Trophoblast cell (in vitro differentiated cells and primary cell): ENCODE measurements around the gene KRTAP4-16.
"Not testable (repeated sequence)": the region's sequence is repeated elsewhere in the genome, so short reads cannot be mapped to it uniquely, and the experiment has no call there.

ENCODE experiments used
- DNase-seq, 2 donors: peaks; one replicate each; pipeline ENCODE4 v3.0.0-alpha.2; 2016
- H2AFZ ChIP-seq: 2 replicates; pipeline ENCODE4 v1.6.1; 2013; ENCODE audit warnings: low read length, moderate library complexity, mild to moderate bottlenecking; ENCODE audit not compliant: insufficient read depth, poor library complexity
- H2AK5ac ChIP-seq: 2 replicates; pipeline ENCODE4 v1.6.1; 2013; ENCODE audit warnings: mild to moderate bottlenecking, low read length
- H2BK120ac ChIP-seq: 2 replicates; pipeline ENCODE4 v1.6.1; 2013; ENCODE audit warnings: low read length, mild to moderate bottlenecking, moderate library complexity; ENCODE audit not compliant: insufficient read depth, poor library complexity
- H2BK12ac ChIP-seq: 2 replicates; pipeline ENCODE4 v1.6.1; 2013; ENCODE audit warnings: mild to moderate bottlenecking, low read length, moderate library complexity
- H2BK5ac ChIP-seq: 2 replicates; pipeline ENCODE4 v1.6.1; 2013; ENCODE audit warnings: low read length, low read depth, moderate library complexity, mild to moderate bottlenecking; ENCODE audit not compliant: poor library complexity
- H3K14ac ChIP-seq: 2 replicates; pipeline ENCODE4 v1.6.1; 2013; ENCODE audit warnings: mild to moderate bottlenecking, low read length
- H3K18ac ChIP-seq: 2 replicates; pipeline ENCODE4 v1.6.1; 2013; ENCODE audit warnings: mild to moderate bottlenecking, low read length
- H3K23ac ChIP-seq: 2 replicates; pipeline ENCODE4 v1.6.1; 2013; ENCODE audit warnings: low read length
- H3K27ac ChIP-seq: 2 replicates; pipeline ENCODE4 v1.5.1; 2013; ENCODE audit warnings: low read depth, mild to moderate bottlenecking, inconsistent platforms, low read length, moderate library complexity
- H3K27me3 ChIP-seq: 2 replicates; pipeline ENCODE4 v1.6.1; 2013; ENCODE audit warnings: inconsistent platforms, mild to moderate bottlenecking, low read length, moderate library complexity; ENCODE audit not compliant: insufficient read depth
- H3K36me3 ChIP-seq, 2 experiments: 1 replicate in 1 of 2; 2 replicates in 1 of 2; pipeline ENCODE4 v1.6.1; 2013; ENCODE audit warnings: low read length in 2 of 2, mild to moderate bottlenecking in 2 of 2, moderate library complexity in 1 of 2; ENCODE audit not compliant: insufficient read depth in 2 of 2, control insufficient read depth in 1 of 2
- H3K4ac ChIP-seq: 2 replicates; pipeline ENCODE4 v1.6.1; 2013; ENCODE audit warnings: low read depth, mild to moderate bottlenecking, low read length, moderate library complexity
- H3K4me1 ChIP-seq, 2 experiments: 1 replicate in 1 of 2; 2 replicates in 1 of 2; pipeline ENCODE4 v1.6.1; 2013; ENCODE audit warnings: low read length in 2 of 2, mild to moderate bottlenecking in 2 of 2, moderate library complexity in 1 of 2; ENCODE audit not compliant: insufficient read depth in 2 of 2, control insufficient read depth in 1 of 2
- H3K4me2 ChIP-seq: 2 replicates; pipeline ENCODE4 v1.6.1; 2013; ENCODE audit warnings: inconsistent platforms, mild to moderate bottlenecking, low read length, moderate library complexity
- H3K4me3 ChIP-seq: 2 replicates; pipeline ENCODE4 v1.5.1; 2013; ENCODE audit warnings: mild to moderate bottlenecking, low read depth, low read length, inconsistent platforms
- H3K79me1 ChIP-seq: one replicate; pipeline ENCODE4 v1.6.1; 2013; ENCODE audit warnings: low read length
- H3K79me2 ChIP-seq: 2 replicates; pipeline ENCODE4 v1.6.1; 2013; ENCODE audit warnings: low read length, mild to moderate bottlenecking; ENCODE audit not compliant: control insufficient read depth, insufficient read depth, poor library complexity
- H3K9ac ChIP-seq: 2 replicates; pipeline ENCODE4 v1.6.1; 2013; ENCODE audit warnings: mild to moderate bottlenecking, low read length
- H3K9me3 ChIP-seq: 2 replicates; pipeline ENCODE4 v1.6.1; 2013; ENCODE audit warnings: low read depth, mild to moderate bottlenecking, control low read depth, inconsistent platforms, low read length; ENCODE audit not compliant: insufficient read depth
- H4K12ac ChIP-seq: 2 replicates; pipeline ENCODE4 v1.6.1; 2013; ENCODE audit warnings: low read depth, mild to moderate bottlenecking, low read length, moderate library complexity
- H4K8ac ChIP-seq: 2 replicates; pipeline ENCODE4 v1.6.1; 2013; ENCODE audit warnings: low read depth, mild to moderate bottlenecking, low read length, moderate library complexity
- H4K91ac ChIP-seq: one replicate; pipeline ENCODE4 v1.6.1; 2013; ENCODE audit warnings: low read depth, mild to moderate bottlenecking, low read length, moderate library complexity
- whole genome bisulfite sequencing: extraction: QIAGEN DNeasy Blood & Tissue Kit; methylation state at CpG from one replicate; pipeline ENCODE4 v1.1.7; 2013; ENCODE audit warnings: missing lambda C conversion rate; ENCODE audit not compliant: insufficient read length, insufficient coverage; ENCODE audit errors: extremely low coverage; 5-methylcytosine and 5-hydroxymethylcytosine counted together

The KRTAP4-16 gene

DNA sequence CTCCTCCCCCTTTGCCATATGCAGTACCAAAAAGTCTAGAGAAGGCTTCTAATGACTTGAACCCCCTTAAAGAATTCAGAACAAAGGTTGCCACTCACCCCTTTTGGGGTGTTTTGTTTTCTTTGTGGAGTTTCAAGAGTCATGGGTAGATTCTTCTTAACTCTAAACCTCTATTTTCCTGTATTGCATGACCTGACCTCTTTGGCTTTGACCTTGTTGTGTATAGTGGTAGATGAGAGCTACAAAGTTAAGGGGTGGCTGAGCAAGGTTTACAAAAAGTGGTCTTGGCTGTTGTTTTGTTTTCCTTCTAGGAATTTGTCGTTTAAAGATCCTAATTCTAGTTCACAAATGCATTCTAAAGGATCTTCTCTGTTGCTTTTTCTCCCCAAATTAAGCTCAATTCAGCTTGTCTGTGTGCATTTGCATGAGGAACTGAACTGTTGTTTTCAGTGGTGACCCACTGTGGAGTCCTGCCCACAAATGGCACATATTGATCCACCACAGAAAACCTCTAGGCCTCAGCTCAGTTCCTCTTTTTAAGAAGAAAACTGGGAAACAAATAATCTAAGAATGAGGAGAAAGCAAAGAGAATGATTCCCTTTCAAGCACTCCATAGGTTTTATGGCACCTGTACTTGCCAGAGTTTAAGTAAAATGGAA lies 6.8 kb upstream of the KRTAP4-16 start:
- not testable (repeated sequence) for H4K91ac ChIP-seq, H3K9me3 ChIP-seq, H3K18ac ChIP-seq, H4K8ac ChIP-seq, H3K79me2 ChIP-seq, H3K27me3 ChIP-seq, H3K4me3 ChIP-seq, H3K36me3 ChIP-seq, H2BK120ac ChIP-seq, H3K23ac ChIP-seq, H2BK12ac ChIP-seq, H3K9ac ChIP-seq, H3K14ac ChIP-seq, H2AK5ac ChIP-seq, H4K12ac ChIP-seq, H3K79me1 ChIP-seq, H3K4me2 ChIP-seq, H2AFZ ChIP-seq, H3K4me1 ChIP-seq, H3K4ac ChIP-seq, DNase-seq, H3K27ac ChIP-seq, H2BK5ac ChIP-seq
- no CpG with 5 or more reads among the region's 1 CpG for WGBS

DNA sequence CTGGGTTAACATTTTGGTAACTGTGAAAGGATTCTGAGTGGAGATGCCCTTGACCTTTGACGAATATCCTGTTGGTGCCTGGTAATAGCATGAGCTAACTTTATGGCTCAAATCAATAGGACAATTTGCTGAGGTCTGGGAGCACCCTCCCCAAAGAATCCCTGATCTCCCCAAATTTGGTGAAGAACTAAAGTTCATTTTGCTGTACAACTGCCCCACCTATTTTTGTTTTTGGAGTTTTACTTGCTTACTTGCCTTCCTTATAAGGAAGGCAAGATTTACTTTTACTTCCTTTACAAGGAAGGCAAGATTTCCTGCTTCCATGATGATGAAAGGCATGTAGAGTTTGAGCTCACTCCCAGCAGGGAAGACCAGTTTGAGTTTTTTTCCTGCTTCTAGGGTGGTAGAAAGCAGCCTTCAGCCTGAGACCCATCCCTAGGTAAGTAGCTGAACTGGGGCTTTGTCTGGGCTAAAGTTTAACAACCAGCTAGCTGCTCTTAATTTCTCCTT lies 6.0 kb upstream of the KRTAP4-16 start:
- Histone ChIP-seq H2BK5ac (no peak overlapping the region), H3K4me1 (no peaks in the 10 kb centered on the region), H4K91ac (no peak overlapping the region), H2BK120ac (no peak overlapping the region), H3K14ac (no peak overlapping the region), H2AK5ac (no peak overlapping the region), H3K4me3 (no peak overlapping the region), H3K79me2 (no peaks in the 10 kb centered on the region), H3K4ac (no peak overlapping the region), H2AFZ (no peak overlapping the region), H3K23ac (no peak overlapping the region), H3K79me1 (no peaks in the 10 kb centered on the region), H3K36me3 (no peaks in the 10 kb centered on the region), H4K8ac (no peak overlapping the region), H3K18ac (no peak overlapping the region), H3K27me3 (no peaks in the 10 kb centered on the region), H2BK12ac (no peak overlapping the region), H4K12ac (no peak overlapping the region), H3K9ac (no peak overlapping the region), H3K4me2 (no peak overlapping the region), H3K27ac (no peak overlapping the region), H3K9me3 (no peaks in the 10 kb centered on the region)
- WGBS = no CpG with 5 or more reads among the region's 1 CpG
- DNase-seq = no peak

DNA sequence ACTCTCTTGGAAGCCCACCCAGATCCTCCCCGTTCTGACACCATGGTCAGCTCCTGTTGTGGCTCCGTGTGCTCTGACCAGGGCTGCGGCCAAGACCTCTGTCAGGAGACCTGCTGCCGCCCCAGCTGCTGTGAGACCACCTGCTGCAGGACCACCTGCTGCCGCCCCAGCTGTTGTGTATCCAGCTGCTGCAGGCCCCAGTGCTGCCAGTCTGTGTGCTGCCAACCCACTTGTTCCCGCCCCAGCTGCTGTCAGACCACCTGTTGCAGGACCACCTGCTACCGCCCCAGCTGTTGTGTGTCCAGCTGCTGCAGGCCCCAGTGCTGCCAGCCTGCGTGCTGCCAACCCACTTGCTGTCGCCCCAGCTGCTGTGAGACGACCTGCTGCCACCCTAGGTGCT lies 3.3 kb upstream of the KRTAP4-16 start, which contains the start of gene KRTAP4-9:
Gene KRTAP4-9, plus strand, starts transcription at position 43 of the 400 bp plus-strand sequence. Its CDS starts 0 bp downstream, at position 43.
- H3K4ac ChIP-seq, H2AFZ ChIP-seq, H3K4me3 ChIP-seq, H3K27me3 ChIP-seq, H2BK12ac ChIP-seq, H4K91ac ChIP-seq, H3K27ac ChIP-seq, H2AK5ac ChIP-seq, H3K4me2 ChIP-seq, H3K23ac ChIP-seq, H4K12ac ChIP-seq, H3K9ac ChIP-seq, H3K4me1 ChIP-seq, H3K14ac ChIP-seq, H3K36me3 ChIP-seq, H3K79me2 ChIP-seq, H2BK120ac ChIP-seq, H3K18ac ChIP-seq, H3K9me3 ChIP-seq, H3K79me1 ChIP-seq, DNase-seq, H4K8ac ChIP-seq, H2BK5ac ChIP-seq: not testable (repeated sequence)
- no CpG with 5 or more reads among the region's 10 CpGs for WGBS

DNA sequence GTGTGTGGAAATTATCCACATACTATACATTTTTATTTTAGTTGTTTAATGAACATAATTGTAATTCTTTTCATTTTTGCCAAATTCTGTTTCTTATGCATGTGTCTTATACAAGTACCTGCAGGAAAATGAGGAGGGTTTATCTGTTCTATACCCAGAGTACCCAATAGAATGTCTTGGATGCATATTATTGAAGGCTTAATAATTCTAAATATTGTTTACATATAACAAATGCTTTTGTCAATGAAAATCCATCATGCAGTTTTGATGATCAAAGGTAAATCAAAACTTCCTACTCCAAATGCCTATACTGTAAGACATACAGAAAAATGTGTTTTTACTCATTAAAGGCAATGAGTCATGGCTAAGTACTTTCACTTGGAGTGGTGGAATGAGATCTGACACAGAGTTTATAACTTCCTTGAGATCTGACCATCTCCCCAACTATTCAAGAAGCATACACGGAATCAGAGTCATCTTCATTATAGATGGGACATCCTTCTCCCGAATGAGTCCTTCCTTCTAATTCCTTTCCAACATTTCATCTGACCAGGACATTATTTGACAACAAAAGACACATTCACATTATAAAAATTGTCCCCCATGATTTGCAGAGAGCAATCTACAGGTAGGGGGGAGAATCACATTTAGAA lies 2.5 kb upstream of the KRTAP4-16 start:
- H4K12ac ChIP-seq, H3K36me3 ChIP-seq, H3K23ac ChIP-seq, H3K14ac ChIP-seq, H3K4ac ChIP-seq, H4K91ac ChIP-seq, H3K79me2 ChIP-seq, H3K4me3 ChIP-seq, H3K4me1 ChIP-seq, H2BK5ac ChIP-seq, H3K79me1 ChIP-seq, H3K4me2 ChIP-seq, H3K9ac ChIP-seq, H2AK5ac ChIP-seq, H2BK120ac ChIP-seq, H3K27ac ChIP-seq, H3K9me3 ChIP-seq, H3K18ac ChIP-seq, H4K8ac ChIP-seq, H2AFZ ChIP-seq, H2BK12ac ChIP-seq, H3K27me3 ChIP-seq: not testable (repeated sequence)
- peak in 1 of 2 donors; percentile 34 for DNase-seq
- WGBS = no CpG with 5 or more reads among the region's 2 CpGs
